Measurements from ENCODE around the gene SYTL5. TPM values are rescaled to one million over a fixed set of nuclear protein-coding genes. Genes with fewer than 3 reads are reported as not detected.

The SYTL5 gene
- total RNA-seq, 1 experiment from 2014 or later: 0.46 TPM

- no peak for DNase-seq (ENCODE audit: low read depth)
These were observed 12.5 kb downstream of the SYTL5 start for GRCh38 chrX:38018766-38019425.

- no peak for DNase-seq (ENCODE audit: low read depth)
These were observed 21.9 kb downstream of the SYTL5 start for GRCh38 chrX:38028300-38028699.

DNA sequence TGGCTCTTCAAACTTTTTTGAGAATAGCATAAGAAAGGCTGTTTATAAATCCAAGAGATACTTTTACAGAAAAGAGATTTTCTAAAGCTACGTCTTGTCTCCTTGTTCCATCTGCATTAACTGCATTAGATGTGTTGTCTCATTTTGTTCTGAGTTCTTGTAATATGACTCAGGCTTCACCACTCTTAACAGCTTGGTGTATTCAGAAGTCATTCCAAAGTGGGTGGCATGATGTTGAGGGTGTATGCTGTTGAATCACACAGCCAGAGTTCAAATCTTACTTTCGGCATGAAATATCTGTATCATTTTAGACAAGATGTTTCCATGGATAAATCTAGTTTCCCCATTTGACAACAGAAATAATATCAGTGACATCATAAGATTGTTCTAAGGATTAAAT lies 30.1 kb downstream of the SYTL5 start:
- DNase-seq (ENCODE audit: low read depth): no peak

DNA sequence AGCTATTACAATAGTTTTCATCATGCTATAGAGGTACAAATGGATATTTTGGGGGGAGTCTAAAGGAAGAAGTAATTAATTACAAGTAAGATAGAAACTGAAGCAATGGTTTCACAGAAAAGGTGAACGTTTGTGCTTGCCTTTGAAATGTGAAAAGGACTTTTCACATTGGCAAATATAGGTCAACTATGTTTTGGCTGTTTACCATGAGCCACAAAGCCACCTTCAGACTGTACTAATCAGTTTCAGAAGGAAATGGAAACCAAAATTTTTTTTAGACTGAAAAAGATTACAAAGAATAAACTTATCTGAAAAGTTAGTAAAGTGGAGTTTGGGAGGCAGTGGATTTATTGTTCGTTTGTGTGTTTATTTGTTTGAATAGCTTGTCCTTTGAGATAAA lies 32.1 kb downstream of the SYTL5 start:
- no peak for DNase-seq (ENCODE audit: low read depth)

GRCh38 chrX:38041237-38041636 lies 34.9 kb downstream of the SYTL5 start:
- DNase-seq (ENCODE audit: low read depth): no peak

DNA sequence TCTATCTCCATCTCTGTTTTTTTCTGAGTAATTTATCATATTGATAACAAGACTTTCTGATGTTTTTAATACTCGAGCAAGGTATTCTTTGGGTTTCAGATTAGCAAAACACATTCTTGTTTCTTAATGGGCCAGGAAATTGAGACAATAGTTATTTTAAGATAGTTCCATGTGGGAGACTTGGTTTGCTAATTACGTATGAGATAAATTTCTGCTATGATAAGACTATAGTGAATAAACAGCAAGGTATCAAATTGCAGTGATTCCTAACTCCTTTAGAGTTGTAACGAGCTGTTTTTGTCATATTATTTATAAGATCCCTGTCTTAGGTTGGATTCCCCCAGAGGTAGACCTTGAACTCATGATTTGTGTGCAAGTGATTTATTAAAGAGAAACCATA lies 38.3 kb downstream of the SYTL5 start:
- DNase-seq (ENCODE audit: low read depth): no peak

DNA sequence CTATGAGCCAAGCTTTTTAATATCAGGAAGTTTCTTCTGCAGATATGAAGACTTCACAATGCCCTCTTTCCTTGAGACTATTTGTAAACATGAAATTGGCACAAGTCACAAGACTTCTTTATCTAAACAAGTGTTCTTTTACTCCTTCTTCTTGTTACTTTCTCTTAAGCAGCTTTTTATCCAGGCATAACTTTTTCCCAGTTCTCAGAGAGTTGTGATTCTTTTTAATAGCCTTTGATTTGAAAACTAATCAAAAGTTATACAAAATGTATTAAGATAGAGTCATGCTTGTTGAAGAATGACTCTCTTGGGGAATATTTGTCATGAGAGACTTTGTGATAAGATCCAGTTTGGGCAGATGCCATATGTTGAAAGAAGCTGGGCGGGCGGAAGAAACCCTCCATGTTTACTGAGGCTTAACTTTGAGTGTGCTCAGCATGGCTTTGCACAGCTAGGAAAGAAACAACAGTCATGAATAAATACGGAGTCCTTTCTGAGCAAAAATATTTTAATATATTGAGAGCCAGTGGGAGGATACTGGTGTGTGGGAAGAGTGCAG lies 39.3 kb downstream of the SYTL5 start:
- DNase-seq (ENCODE audit: low read depth): no peak

DNA sequence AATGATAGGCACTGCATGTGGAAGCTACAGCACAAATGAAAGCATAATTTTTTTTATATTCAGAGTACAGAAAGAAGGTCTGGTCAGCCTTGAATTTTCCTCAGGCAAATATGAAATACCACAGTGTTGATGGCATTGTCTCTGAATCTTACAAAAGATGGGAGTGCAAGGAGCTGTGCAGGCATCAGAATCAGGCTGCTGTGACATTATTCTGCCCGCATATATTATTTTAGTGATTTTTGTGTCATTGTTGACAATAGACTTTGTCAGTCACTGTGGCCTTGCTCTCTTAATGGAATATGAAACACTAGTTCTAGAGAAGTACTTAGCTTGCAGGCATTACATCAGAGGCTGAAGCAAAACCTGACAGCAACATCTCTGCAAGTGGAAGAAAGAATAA lies 42.5 kb downstream of the SYTL5 start:
- DNase-seq (ENCODE audit: low read depth): no peak

- DNase-seq (ENCODE audit: low read depth): no peak
These were observed 44.5 kb downstream of the SYTL5 start for GRCh38 chrX:38050806-38051205.

- DNase-seq (ENCODE audit: low read depth): peak; percentile 84
These were observed 45.7 kb downstream of the SYTL5 start for GRCh38 chrX:38052096-38052495.

DNA sequence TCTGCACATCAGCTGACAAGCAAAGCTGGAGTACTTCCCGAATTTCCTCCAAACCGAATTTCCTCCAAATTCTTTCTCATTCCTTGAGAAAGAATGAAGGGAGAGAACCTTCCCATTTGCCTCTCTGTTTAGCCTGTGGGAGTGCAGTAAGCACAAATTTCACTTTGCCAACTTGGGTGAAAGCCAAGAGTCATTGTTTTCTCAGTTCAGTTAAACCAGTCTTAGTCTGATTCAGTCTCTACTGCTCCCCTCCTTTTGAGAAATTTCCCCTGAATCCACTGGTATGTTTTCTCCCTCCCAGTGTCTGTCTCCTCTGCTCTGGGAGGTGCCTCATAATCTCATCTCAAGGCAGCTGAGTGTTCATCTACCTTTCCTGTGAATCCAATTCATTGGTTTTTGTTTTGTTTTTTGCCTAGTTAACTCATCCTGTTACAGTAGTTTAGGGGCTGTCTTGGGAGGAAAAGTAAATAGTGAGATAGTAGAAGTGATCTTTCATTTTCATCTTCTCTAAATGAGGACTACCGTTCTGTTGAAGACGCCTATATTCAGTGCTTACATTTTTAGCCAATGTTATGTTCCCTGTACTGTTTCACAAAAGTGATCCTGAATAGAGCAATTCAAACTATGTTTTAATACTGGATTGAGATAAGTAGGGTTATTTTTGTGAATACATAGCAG lies 49.0 kb downstream of the SYTL5 start:
- peak; percentile 68 for DNase-seq (ENCODE audit: low read depth)

GRCh38 chrX:38060331-38060878 lies 54.1 kb downstream of the SYTL5 start:
- peak; percentile 69 for DNase-seq (ENCODE audit: low read depth)

- DNase-seq (ENCODE audit: low read depth): peak; percentile 73
These were observed 55.0 kb downstream of the SYTL5 start for GRCh38 chrX:38061335-38061734.

- no peak for DNase-seq (ENCODE audit: low read depth)
These were observed 60.6 kb downstream of the SYTL5 start for GRCh38 chrX:38066934-38067333.

DNA sequence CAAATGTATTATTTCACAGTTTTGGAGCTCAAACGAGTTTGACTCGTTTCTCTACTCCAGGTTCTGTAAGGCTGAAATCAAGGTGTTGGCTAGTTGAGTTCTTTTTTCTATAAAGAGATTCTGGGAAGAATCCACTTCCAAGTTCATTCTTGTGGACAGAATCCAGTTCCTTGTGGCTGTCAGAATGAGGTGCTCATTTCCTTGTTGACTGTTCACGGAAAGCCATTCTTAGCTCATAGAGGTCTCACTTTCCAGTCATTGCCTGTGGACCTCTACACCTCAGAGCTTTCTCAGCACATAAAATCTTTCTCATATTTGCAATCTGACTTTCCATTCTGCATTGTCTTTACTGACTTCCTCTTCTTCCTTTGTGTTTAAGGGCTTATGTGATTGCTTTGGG lies 62.9 kb downstream of the SYTL5 start:
- DNase-seq (ENCODE audit: low read depth): no peak

DNA sequence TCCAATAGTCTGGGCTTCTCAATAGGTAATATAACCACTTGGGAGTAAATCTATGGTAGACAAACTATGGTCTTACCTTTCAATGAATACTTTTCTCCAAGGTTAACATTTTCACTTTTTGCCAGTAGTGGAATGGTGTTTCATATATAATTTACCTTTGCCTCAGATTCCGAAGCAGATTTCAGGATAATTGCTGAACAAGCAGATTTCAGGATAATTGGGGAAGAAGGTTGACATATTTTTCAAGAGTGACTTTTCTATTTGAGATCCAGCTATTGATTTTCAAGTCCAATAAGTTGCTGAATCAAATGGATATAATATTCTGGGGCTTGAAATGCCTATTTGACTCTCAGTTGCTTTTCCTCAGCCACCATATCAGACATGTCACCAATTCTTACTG lies 63.6 kb downstream of the SYTL5 start:
- no peak for DNase-seq (ENCODE audit: low read depth)

- DNase-seq (ENCODE audit: low read depth): no peak
These were observed 73.1 kb downstream of the SYTL5 start for GRCh38 chrX:38079463-38079862.

GRCh38 chrX:38080808-38081207 lies 74.5 kb downstream of the SYTL5 start:
- DNase-seq (ENCODE audit: low read depth): no peak

- DNase-seq (ENCODE audit: low read depth): no peak
These were observed 75.6 kb downstream of the SYTL5 start for GRCh38 chrX:38081909-38082308.

DNA sequence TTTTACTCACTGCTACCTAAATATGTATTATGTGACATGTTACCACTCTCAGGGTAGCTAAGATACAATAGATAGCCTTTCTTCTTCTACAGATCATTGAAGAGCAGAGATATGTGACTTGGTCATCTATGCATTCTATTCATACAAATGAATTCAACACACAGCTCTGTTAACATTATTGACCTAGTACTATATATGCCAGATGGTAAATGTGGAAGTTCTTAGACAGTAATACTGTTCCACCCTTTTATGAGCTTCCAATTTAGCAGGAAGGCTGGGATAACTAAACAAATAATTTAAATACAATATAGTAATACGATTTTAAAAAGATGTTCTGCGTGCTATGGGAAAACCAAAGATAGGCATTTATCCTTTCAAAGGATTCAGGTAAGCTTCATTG lies 76.0 kb downstream of the SYTL5 start:
- no peak for DNase-seq (ENCODE audit: low read depth)

DNA sequence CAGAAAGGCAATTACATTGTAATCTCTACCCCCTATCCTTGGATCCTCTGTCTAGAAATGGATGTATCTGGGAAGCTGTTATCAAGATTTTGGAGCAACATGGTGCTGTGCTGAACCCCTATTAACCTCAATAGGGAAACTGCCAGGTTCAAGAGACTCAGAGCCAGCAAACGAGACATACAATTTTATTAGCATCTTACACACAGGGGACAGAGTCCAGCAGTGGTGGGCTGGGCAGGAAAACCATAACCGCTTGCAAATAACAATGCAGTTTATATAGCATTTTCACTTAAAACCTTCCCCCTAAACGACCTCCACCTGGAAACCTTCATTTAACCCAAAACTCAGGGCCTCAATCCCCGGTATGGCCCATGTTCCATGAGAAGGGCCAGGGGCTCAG lies 79.5 kb downstream of the SYTL5 start:
- no peak for DNase-seq (ENCODE audit: low read depth)

DNA sequence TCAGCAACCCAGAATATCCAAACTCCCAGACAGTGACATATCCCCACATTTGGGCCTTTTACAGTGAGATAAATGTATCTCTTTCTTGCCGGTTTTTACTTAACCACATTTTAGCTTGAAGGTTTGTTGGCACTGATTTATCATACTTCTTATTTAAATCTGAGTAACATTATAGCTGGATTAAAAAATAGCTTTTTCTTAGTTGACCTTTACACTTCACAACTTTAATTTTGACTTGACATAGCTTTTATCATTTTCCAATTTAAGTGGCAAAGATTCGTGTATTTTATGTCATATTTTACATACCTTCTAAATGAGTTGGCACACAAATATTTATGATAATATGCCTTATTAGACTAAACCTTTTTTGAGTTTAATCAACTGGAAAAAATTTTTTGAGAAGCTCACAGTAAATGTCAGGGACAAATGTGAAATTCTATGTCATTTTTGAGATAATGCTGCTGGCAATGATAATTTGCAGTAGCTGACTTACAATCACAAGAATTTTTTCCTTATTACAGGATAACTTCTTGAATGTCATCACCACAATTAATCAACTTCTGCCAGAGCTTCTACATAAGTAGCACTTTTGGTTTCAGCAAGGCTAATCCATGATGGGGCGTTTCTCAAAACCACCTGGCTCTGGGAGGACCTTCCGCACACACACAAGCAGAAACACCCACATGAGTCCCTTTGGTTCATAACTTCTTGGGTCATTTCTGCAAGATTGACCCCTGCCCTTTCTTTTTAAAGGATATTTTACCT lies 80.3 kb downstream of the SYTL5 start:
- DNase-seq (ENCODE audit: low read depth): no peak

Measured in LHCN-M2 (cell line).